ENCODE data around the gene C2CD4C.

GRCh38 chr19:406135-406781 lies 2.7 kb downstream of the C2CD4C start:
- TF ChIP-seq POLR2A (IDR thresholded peaks at IDR 0.05) (no peak), CTCF (IDR thresholded peaks at IDR 0.05) (no peak), EP300 (IDR thresholded peaks at IDR 0.05) (no peak)

Measured in upper lobe of left lung (tissue), 4 donors.